T-helper 1 cell treated with Interleukin-12 subunit alpha and Interleukin-12 subunit beta and Interleukin-4 antibody, amounts not matched to agents 30 μg/mL and 1 μg/mL, for 36 hours (primary cell): ENCODE results near the gene CYBA.

Experiments
- H3K27ac Mint-ChIP-seq: one replicate; pipeline ENCODE4 v1.8.0; 2021; ENCODE audit warnings: mild to moderate bottlenecking, mixed read lengths
- H3K27me3 Mint-ChIP-seq: one replicate; pipeline ENCODE4 v1.8.0; 2021; ENCODE audit warnings: low read depth, mixed read lengths
- H3K36me3 Mint-ChIP-seq: one replicate; pipeline ENCODE4 v1.8.0; 2021; ENCODE audit warnings: low read depth, mixed read lengths
- H3K4me1 Mint-ChIP-seq: one replicate; pipeline ENCODE4 v1.8.0; 2021; ENCODE audit warnings: low read depth, mixed read lengths
- H3K4me3 Mint-ChIP-seq: one replicate; pipeline ENCODE4 v1.8.0; 2021; ENCODE audit warnings: mild to moderate bottlenecking, moderate library complexity, mixed read lengths
- H3K9me3 Mint-ChIP-seq: one replicate; pipeline ENCODE4 v1.8.0; 2021; ENCODE audit warnings: mixed read lengths

CYBA gene

GRCh38 chr16:88649195-88649923 is 1.5 kb downstream of the CYBA start:
- Mint-ChIP-seq H3K27me3 (no peaks in the 10 kb centered on the region), H3K36me3 (peaks cover 17% of the 10 kb centered on the region), H3K27ac (peak overlapping the region; percentile 62), H3K4me3 (peak overlapping the region; percentile 89), H3K4me1 (peaks cover 18% of the 10 kb centered on the region), H3K9me3 (no peaks in the 10 kb centered on the region)

- no peak overlapping the region for H3K27ac Mint-ChIP-seq
- H3K9me3 Mint-ChIP-seq: no peaks in the 10 kb centered on the region
- no peaks in the 10 kb centered on the region for H3K27me3 Mint-ChIP-seq
- no peak overlapping the region for H3K4me3 Mint-ChIP-seq
- H3K4me1 Mint-ChIP-seq: peaks cover 18% of the 10 kb centered on the region
- peaks cover 22% of the 10 kb centered on the region for H3K36me3 Mint-ChIP-seq
These were observed 3.4 kb downstream of the CYBA start for GRCh38 chr16:88647178-88648070.

GRCh38 chr16:88646345-88647034 is 4.4 kb downstream of the CYBA start:
- H3K4me1 Mint-ChIP-seq: peaks cover 15% of the 10 kb centered on the region
- H3K9me3 Mint-ChIP-seq: no peaks in the 10 kb centered on the region
- peaks cover 28% of the 10 kb centered on the region for H3K36me3 Mint-ChIP-seq
- no peak overlapping the region for H3K4me3 Mint-ChIP-seq
- H3K27me3 Mint-ChIP-seq: no peaks in the 10 kb centered on the region
- no peak overlapping the region for H3K27ac Mint-ChIP-seq

DNA sequence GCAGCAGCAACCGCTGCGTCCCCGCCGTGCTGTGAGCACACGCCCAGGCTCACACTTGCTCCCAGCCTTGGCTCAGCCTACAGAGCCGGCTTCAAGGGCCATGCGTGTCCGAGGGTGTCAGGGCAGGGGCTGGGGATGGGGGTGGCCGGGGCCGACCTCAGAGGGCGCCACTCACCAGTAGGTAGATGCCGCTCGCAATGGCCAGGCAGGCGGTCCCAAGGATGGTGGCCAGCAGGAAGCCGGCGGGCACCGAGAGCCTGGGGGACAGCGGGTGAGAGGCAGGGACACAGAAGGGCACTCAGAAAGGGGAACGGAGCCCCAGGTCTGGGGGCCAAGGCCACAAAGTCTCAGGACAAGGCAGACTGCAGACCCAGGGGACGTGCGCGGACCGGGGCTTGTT is 4.9 kb downstream of the CYBA start:
- peaks cover 23% of the 10 kb centered on the region for H3K36me3 Mint-ChIP-seq
- no peaks in the 10 kb centered on the region for H3K27me3 Mint-ChIP-seq
- H3K4me3 Mint-ChIP-seq: no peak overlapping the region
- H3K9me3 Mint-ChIP-seq: no peaks in the 10 kb centered on the region
- no peak overlapping the region for H3K27ac Mint-ChIP-seq
- peaks cover 11% of the 10 kb centered on the region for H3K4me1 Mint-ChIP-seq

- Mint-ChIP-seq H3K9me3 (no peaks in the 10 kb centered on the region), H3K36me3 (peaks cover 23% of the 10 kb centered on the region), H3K4me3 (no peak overlapping the region), H3K4me1 (peaks cover 11% of the 10 kb centered on the region), H3K27me3 (peaks cover 3% of the 10 kb centered on the region), H3K27ac (no peak overlapping the region)
These were observed 5.4 kb downstream of the CYBA start for GRCh38 chr16:88645455-88645854.

DNA sequence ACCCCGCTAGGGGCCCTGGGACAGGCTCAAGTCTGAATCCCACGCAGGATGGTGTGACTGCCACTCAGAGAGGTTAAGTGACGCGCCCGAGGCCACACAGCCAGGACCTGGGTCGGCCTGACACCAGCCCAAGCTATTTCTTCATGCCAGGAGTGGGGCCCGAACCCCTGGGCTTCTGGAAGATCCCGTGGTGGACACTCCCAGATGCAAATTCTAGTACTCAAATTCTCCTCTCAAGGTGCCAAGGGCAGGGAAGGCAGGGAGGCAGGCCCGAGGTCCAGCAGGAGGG is 7.3 kb downstream of the CYBA start:
- Mint-ChIP-seq H3K4me1 (peaks cover 10% of the 10 kb centered on the region), H3K27ac (no peak overlapping the region), H3K36me3 (peaks cover 17% of the 10 kb centered on the region), H3K27me3 (peaks cover 9% of the 10 kb centered on the region), H3K9me3 (no peaks in the 10 kb centered on the region), H3K4me3 (no peak overlapping the region)

DNA sequence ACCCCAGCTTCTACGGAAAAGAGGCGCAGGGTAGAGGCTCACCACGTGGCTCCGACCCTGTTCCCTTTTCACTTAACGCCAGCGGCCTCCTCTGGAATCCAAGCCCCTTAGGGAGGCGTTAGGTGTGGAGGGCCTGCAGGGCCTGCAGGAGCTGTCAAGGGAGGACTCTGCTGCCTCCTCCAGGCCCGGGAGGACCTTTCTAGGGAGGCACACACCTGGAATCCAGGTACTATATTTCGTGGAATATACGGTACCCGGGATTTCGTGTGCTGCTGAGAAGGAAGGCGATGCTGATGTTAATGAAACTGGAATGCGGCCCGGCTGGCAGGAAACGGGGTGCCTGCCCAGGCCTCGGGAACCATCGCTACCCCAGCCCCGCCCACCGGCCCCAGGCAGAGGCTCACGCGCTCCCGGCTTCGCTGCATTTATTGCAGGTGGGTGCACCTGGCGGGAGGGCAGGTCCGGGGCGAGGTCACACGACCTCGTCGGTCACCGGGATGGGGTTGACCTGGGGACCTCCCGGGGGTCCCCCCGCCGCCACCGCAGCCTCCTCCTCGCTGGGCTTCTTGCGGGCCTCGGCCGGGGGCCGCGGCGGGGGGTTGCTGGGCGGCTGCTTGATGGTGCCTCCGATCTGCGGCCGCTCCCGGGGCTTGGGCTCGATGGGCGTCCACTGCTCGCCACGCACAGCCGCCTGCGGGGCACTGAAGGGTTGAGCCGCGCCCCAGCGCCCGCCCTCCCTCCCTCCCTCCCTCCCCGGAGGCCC is 7.8 kb downstream of the CYBA start:
- Mint-ChIP-seq H3K9me3 (no peaks in the 10 kb centered on the region), H3K27me3 (peaks cover 12% of the 10 kb centered on the region), H3K4me3 (no peak overlapping the region), H3K4me1 (peaks cover 12% of the 10 kb centered on the region), H3K36me3 (peaks cover 17% of the 10 kb centered on the region), H3K27ac (no peak overlapping the region)

GRCh38 chr16:88640498-88641247 is 10.2 kb downstream of the CYBA start:
- peaks cover 19% of the 10 kb centered on the region for H3K4me1 Mint-ChIP-seq
- H3K27me3 Mint-ChIP-seq: peaks cover 28% of the 10 kb centered on the region
- no peak overlapping the region for H3K4me3 Mint-ChIP-seq
- H3K27ac Mint-ChIP-seq: peak overlapping the region; percentile 43
- no peaks in the 10 kb centered on the region for H3K9me3 Mint-ChIP-seq
- peaks cover 19% of the 10 kb centered on the region for H3K36me3 Mint-ChIP-seq

DNA sequence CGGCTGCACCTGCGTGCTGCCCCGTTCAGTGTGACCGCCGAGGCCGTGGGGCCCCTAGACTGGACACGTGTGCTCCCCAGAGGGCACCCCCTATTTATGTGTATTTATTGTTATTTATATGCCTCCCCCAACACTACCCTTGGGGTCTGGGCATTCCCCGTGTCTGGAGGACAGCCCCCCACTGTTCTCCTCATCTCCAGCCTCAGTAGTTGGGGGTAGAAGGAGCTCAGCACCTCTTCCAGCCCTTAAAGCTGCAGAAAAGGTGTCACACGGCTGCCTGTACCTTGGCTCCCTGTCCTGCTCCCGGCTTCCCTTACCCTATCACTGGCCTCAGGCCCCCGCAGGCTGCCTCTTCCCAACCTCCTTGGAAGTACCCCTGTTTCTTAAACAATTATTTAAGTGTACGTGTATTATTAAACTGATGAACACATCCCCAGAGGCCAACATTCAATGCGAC is 10.8 kb downstream of the CYBA start:
- Mint-ChIP-seq H3K27ac (peak overlapping the region; percentile 43), H3K9me3 (no peaks in the 10 kb centered on the region), H3K27me3 (peaks cover 28% of the 10 kb centered on the region), H3K36me3 (peaks cover 17% of the 10 kb centered on the region), H3K4me1 (peaks cover 22% of the 10 kb centered on the region), H3K4me3 (no peak overlapping the region)

- Mint-ChIP-seq H3K36me3 (peaks cover 16% of the 10 kb centered on the region), H3K4me1 (peaks cover 18% of the 10 kb centered on the region), H3K9me3 (no peaks in the 10 kb centered on the region), H3K27ac (no peak overlapping the region), H3K27me3 (peaks cover 28% of the 10 kb centered on the region), H3K4me3 (no peak overlapping the region)
These were observed 11.4 kb downstream of the CYBA start for GRCh38 chr16:88639231-88640038.

DNA sequence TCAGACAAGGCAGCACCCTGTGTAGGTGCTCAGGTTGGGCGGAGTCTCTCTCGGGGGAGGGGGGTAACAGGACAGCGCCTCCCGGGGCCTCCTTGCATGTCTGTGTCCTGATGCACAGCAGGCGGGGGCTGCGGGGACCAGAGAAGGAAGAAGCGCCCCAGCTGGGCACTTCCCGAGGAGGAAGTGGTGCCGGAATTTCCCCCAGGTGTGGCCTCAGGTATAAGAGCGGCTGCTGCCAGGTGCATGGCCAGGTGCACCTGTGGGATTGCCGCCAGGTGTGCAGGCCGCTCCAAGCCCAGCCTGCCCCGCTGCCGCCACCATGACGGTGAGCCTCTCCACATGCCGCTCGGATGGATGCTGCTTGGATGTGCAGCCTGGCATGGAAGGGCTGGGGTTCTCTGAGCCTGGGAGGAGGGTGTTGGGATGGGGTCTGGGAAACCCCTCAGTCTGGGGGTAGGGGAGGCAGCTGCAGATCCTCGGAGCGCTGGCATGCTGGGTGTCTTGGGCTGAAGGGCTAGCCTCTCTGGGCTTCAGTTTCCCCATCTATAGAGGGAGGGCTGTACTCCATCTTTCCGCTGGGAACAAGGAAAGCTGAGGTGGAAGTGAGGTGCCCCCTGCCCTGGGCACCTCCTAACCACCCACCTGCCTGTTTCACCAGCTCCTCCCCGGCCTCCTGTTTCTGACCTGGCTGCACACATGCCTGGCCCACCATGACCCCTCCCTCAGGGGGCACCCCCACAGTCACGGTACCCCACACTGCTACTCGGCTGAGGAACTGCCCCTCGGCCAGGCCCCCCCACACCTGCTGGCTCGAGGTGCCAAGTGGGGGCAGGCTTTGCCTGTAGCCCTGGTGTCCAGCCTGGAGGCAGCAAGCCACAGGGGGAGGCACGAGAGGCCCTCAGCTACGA is 12.3 kb downstream of the CYBA start, which contains the start of gene IL17C:
Gene IL17C, plus strand, starts transcription at position 250 of the 908 bp plus-strand sequence. Its CDS starts 70 bp downstream, at position 320.
- Mint-ChIP-seq H3K27ac (no peak within 1 kb of the TSS), H3K4me3 (no peak within 1 kb of the TSS), H3K27me3 (peaks cover 28% of the 10 kb centered on the region), H3K4me1 (peaks cover 18% of the 10 kb centered on the region), H3K9me3 (no peaks in the 10 kb centered on the region), H3K36me3 (peaks cover 12% of the 10 kb centered on the region)
